HS-5 (cell line): Measurements from ENCODE around the gene SIRT3.
"Not testable (repeated sequence)": the region's sequence is repeated elsewhere in the genome, so short reads cannot be mapped to it uniquely, and the experiment has no call there.

Experiments
- DNase-seq: peaks from one replicate; pipeline ENCODE4 v3.0.0-alpha.2; 2012; ENCODE audit warnings: low read depth

The SIRT3 gene

GRCh38 chr11:240315-240714, 4.2 kb upstream of the SIRT3 start:
- no peak for DNase-seq

- not testable (repeated sequence) for DNase-seq
These were observed 2.2 kb upstream of the SIRT3 start for GRCh38 chr11:238346-238745.

- no peak for DNase-seq
These were observed 929 bp upstream of the SIRT3 start, which contains the start of gene PSMD13 for GRCh38 chr11:236774-237767. PSMD13 (plus strand) TSS chr11:236976; CDS start chr11:237050, 74 bp downstream.

- no peak for DNase-seq
These were observed 539 bp downstream of the SIRT3 start for GRCh38 chr11:235609-235996.

- no peak for DNase-seq
These were observed 962 bp downstream of the SIRT3 start for GRCh38 chr11:235180-235579.

- DNase-seq, result no peak
These were observed 3.2 kb downstream of the SIRT3 start for GRCh38 chr11:232783-233565.

GRCh38 chr11:230431-230830, 5.7 kb downstream of the SIRT3 start:
- no peak for DNase-seq

- no peak for DNase-seq
These were observed 8.2 kb downstream of the SIRT3 start for GRCh38 chr11:227824-228379.

- no peak for DNase-seq
These were observed 10.2 kb downstream of the SIRT3 start for GRCh38 chr11:225734-226453.

- DNase-seq, result no peak
These were observed 11.7 kb downstream of the SIRT3 start for GRCh38 chr11:224424-224823.

GRCh38 chr11:223884-224283, 12.3 kb downstream of the SIRT3 start:
- DNase-seq, result no peak

GRCh38 chr11:223026-223789, 12.9 kb downstream of the SIRT3 start:
- no peak for DNase-seq

- DNase-seq, result no peak
These were observed 13.9 kb downstream of the SIRT3 start for GRCh38 chr11:221998-222789.

- DNase-seq, result no peak
These were observed 14.6 kb downstream of the SIRT3 start for GRCh38 chr11:221539-221938.

GRCh38 chr11:220641-221215, 15.4 kb downstream of the SIRT3 start:
- DNase-seq, result not testable (repeated sequence)

GRCh38 chr11:218815-219593, 17.1 kb downstream of the SIRT3 start:
- no peak for DNase-seq

GRCh38 chr11:217704-218103, 18.4 kb downstream of the SIRT3 start:
- DNase-seq, result no peak

- DNase-seq, result no peak
These were observed 19.8 kb downstream of the SIRT3 start for GRCh38 chr11:216081-216974.
